HG02938 (cell line): ENCODE data around the gene NLRX1.
"Not testable (repeated sequence)": the region's sequence is repeated elsewhere in the genome, so short reads cannot be mapped to it uniquely, and the experiment has no call there.

Source experiments
- ATAC-seq: cut with Tn5 transposase; IDR thresholded peaks from one replicate; pipeline ENCODE4 v1.9.1; 2021; ENCODE audit warnings: mild to moderate bottlenecking, moderate library complexity; ENCODE audit not compliant: unreplicated experiment

The NLRX1 gene

DNA sequence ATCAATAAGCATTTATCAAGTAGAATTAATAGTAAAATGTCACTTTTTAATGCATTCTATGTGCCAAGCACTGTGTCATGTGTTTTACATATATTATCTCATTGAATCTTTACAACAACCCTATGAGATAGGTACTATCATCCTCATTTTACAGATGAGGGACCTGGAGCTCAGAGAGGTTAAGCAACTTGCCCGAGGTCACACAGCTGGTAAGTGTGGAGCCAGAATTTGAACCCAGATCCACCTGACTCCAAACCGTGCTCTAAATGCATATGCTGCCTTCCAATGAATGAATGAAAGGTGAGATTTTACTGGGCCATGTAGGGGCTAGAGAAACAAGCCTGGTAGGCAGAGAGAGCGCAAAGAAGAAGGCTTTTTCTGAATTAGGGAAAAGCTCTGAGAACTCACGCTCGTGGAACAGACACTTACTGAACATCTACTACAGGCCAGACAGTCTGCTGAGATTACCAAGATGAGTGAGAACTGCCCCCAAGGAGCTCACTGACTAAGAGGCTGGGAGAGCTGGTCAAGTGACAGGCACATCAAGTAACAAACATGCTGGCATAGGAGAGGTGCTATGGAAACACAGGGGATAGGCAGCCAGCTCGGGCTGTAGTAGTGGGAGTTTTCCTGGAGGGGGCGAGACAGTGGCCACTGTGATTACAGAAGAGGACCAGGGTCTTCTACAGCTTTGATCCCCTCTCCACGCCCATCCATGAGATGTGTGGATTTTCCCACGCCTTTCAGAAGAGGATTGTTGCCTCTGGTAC lies 15.3 kb upstream of the NLRX1 start:
- no peak for ATAC-seq

DNA sequence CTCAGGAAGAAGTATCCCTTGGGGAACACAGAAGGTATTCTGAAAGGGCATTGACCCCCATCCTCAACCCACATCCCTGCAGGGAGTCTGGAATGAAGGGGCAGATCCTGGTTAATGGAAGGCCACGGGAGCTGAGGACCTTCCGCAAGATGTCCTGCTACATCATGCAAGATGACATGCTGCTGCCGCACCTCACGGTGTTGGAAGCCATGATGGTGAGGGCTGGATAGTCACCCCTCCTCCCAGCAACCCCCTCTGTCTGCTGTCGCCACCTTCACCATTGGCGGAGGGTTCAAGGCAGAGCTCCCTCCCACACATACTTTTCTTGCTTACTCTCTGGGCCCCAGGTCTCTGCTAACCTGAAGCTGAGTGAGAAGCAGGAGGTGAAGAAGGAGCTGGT lies 14.3 kb upstream of the NLRX1 start:
- no peak for ATAC-seq

DNA sequence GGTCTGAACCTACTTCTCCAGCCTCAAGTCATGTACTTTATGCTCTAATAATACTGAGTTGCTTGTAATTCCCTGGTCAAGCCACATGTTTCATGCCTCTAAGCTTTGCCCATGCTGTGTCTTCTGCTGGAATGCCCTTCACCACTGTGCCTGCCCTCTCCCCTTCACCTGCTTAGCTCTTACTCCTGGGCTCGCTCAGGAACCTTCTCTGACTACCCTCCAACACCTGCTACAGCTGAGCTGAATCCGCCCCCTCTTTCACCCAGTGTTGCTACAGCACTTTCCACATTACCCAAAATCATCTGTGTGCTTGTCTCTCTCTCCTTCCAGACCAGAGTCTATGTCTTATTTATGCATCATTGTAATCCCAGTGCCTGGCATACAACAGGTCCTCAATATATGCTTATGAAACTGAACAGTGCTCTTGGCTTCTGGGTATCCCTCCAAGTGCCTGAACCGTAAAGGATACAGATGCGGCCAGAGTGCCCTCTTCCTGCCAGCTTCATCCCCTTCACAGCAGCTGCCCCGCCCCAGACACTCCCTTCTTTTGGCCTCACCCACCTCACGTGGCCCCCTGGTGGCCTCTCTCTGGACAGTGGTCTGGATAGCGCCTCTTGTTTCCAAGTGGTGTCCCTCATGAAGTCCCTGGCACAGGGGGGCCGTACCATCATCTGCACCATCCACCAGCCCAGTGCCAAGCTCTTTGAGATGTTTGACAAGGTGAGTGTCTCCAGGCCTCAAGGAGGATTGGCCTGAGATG lies 12.6 kb upstream of the NLRX1 start:
- no peak for ATAC-seq

DNA sequence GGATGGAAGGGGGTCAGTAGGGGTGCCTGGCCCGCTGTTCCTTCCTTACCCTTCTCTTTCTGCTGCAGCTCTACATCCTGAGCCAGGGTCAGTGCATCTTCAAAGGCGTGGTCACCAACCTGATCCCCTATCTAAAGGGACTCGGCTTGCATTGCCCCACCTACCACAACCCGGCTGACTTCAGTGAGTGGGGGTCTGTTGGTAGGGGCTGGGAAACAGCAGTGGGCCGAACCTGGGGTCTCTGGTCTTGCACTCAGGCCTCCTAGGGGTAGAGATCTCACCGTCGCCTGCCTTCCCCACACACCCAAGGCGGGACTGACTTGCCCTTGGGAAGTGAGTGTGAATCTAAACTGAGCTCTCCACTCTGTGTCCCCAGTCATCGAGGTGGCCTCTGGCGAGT lies 12.0 kb upstream of the NLRX1 start:
- no peak for ATAC-seq

DNA sequence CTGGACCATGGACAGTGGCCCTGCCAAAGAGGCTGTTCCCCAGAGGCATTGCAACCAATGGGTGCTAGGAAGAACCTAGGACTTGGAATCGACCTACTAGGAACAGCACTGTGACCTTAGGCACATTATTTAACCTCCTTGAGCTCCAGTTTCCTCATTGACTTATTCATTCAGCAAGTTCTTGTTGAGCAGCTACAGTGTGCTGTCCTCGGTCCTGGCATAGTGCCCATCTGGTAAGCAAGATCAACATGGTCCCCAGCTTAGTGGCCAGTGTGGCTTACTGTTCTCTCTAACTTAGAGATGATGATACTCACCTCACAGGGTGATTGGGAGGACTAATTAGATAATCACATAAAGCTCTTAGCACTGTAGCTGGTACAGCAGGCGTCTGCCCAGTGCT lies 11.5 kb upstream of the NLRX1 start:
- ATAC-seq, result no peak

DNA sequence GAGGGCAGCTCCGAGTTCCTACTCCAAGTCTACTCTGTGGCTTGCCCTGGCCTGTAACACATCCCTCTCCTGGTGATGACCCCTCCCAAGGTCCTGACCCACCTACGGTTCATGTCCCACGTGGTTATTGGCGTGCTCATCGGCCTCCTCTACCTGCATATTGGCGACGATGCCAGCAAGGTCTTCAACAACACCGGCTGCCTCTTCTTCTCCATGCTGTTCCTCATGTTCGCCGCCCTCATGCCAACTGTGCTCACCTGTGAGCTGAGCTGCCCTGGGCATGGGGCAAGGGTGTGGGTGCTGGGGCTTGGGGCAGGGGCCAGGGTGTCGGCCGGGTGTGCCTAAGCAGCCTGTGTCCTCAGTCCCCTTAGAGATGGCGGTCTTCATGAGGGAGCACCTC lies 10.1 kb upstream of the NLRX1 start:
- no peak for ATAC-seq

DNA sequence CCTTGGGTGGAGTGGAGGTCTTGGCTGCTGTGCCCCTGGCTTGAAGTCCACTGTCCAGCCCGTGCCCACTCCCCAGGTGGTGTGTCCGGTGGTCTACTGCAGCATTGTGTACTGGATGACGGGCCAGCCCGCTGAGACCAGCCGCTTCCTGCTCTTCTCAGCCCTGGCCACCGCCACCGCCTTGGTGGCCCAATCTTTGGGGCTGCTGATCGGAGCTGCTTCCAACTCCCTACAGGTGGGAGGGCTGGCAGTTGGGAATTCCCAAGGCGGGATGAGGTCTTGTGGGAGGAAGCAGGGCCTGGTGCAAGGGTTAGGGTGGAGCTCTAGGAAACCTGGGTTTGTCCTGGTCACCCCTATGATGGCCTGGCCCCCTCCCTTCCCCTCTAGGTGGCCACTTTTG lies 8.4 kb upstream of the NLRX1 start:
- no peak for ATAC-seq

DNA sequence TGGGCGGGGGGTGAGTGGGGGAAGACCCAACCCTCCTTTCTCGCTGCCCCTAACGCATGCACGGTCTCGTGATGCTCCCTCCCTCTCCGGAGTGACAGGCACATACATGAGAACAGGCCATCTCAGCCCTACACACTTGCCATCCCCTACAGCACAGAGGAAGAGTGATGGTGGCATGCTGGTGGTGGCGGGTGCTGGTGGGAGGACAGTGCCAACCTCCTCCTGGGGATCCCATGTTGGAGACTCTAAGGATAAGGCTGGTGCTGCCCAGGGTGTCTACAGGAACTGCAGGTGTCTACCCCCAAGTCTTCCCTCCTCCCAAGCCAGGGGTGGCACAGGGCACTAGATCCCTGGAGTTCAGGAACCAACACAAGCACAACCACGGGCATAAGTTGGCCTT lies 6.7 kb upstream of the NLRX1 start:
- ATAC-seq, result no peak

DNA sequence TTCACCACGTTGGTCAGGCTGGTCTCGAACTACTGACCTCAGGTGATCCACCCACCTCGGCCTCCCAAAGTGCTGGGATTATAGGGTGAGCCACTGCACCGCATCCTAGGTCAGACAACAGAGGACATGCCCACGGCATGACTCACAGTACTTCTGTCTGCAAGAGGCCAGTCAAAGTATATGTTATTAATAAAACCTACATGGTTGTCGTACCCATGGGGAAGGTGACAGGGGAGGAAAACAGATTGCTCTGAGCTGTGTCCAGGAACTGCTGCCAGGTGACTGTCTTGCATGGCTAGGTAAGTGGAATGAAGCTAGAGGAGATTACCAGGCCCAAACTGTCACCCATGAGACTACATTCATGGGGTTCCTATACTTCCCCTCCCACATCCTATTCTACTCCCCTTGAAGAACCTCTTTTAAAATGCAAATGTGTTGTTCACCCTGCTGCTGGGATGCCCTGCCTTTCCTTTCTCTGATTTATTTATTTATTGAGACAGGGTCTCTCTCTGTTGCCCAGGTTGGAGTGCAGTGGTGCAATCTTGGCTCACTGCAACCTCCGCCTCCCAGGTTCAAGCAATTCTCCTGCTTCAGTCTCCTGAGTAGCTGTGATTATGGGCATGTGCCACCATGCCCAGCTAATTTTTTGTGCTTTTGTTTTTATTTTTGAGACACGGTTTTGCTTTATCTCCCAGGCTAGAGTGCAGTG lies 2.0 kb upstream of the NLRX1 start:
- no peak for ATAC-seq

DNA sequence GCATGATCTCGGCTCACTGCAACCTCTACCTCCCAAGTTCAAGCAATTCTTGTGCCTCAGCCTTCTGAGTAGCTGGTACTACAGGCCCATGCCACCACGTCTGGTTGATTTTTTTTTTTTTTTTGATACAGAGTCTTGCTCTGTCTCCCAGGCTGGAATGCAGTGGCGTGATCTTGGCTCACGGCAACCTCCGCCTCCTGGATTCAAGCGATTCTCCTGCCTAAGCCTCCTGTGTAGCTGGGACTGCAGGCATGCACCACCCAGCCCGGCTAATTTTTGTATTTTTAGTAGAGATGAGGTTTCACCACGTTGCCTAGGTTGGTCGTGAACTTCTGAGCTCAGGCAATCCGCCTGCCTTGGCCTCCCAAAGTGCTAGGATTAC lies 1.5 kb upstream of the NLRX1 start:
- ATAC-seq, result not testable (repeated sequence)

DNA sequence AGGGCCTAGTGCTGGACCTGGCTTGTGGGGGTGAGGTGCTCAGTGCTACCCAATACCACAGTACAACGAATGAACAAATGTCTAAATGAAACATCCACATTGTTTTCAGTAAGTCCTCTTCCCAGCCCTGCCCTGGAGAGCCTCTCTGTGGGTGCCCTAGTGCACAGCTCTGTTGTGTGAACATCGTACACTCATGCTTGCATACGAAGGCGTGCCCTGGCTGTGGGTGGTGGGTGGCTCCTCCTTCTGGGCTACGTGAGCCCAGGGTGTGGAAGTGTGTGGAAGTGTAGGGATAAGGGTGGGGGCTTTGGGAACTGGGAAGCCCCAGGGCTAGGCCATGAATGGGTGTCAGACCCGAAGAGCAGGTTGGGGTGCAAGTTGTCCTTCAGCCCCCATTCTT lies 592 bp upstream of the NLRX1 start:
- no peak for ATAC-seq

DNA sequence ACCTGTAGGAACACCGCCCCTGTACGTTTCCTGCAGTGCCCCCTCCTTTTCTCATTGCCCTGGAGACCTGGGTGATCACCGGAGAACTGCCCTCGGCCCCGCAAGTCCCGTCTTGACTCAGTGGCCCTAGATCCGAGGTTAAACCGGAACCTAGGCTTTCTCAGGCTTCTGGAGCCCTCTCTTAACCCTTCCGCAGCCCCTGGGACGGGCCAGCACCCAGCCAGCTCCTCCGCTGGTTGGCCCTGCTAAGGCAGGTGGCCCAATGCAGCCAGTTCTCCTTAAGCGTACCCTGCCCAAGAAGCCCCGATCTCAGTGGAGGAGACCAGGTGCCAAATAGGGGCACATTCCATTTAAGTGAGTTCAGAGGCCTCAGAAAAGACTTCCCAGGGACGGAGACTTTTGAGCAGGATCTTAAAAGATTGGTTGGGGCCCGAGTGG lies 776 bp downstream of the NLRX1 start:
- peak; percentile 21 for ATAC-seq

DNA sequence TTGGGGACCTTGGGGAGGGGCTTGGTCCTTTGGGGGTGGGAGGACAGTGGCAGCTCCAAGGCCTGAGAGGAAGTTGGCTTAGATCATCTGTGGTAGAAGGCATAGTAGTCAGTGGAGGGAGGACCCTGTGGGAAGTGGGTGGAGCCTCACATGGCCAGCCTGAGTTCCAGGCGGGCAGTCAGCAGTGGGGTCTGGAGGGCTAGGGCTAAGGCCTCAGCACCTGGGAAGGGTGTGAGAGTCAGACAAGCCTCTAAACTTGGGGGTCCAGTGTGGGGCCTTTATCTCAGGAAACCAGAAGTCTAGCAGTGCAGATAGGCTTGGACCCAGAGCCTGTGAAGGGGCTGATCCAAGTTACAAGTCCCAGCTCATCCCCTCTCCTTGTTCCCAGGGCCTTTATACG lies 4.0 kb downstream of the NLRX1 start:
- no peak for ATAC-seq

DNA sequence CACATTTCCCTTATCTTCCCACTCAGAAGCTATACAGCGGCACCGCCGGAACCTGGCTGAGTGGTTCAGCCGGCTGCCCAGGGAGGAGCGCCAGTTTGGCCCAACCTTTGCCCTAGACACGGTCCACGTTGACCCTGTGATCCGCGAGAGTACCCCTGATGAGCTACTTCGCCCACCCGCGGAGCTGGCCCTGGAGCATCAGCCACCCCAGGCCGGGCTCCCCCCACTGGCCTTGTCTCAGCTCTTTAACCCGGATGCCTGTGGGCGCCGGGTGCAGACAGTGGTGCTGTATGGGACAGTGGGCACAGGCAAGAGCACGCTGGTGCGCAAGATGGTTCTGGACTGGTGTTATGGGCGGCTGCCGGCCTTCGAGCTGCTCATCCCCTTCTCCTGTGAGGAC lies 4.9 kb downstream of the NLRX1 start:
- ATAC-seq, result no peak

DNA sequence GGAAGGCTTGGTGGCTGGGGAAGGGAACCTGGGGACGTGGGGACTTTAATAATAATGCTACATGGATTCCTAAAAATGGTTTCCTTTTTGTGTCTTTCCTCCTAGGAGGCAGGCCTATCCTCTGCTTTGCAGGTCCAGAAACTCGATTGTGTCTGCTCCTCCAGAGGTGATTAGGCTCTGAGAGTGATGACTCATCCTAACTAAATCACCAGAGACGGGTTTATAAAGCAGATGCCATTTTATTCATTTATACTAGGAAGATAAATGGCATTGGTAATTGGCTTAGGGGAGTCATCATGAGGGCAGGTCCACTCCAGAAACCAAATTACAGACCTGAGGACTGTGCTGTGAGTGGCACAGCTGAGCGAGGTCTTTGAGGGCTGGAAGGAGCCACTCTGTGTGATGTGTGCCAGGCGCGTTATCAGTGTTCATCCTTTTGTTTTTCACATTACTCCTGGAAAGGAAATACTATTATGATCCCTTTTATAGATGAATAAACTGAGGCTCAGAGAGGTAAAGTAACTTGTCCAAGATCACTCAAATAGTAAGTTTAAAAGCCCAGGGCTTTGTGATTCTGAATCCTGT lies 7.1 kb downstream of the NLRX1 start:
- no peak for ATAC-seq

DNA sequence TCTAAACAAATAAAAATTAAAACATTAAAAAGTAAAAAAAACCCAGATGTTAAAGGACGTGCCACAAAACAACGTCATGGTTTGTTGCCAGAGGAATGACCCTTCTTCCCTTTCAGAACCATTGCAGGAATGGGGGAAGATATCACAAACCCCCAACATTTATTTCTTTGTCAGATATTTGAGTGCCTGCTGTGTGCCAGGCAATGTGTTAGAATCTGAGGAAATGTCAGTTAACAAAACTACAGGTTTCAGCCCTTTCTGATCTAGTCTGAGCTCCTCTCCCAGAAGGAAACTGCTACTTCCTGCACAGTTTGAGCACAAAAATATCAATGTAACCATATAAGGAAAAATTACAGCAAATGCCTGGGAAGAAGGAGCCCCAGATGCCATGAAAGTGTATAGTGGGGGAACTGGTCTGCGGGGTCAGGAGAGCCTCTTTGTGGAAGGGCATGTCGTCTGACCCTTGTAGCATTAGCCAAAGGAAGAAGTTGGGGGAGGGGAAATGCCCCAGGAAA lies 9.7 kb downstream of the NLRX1 start:
- ATAC-seq, result no peak

DNA sequence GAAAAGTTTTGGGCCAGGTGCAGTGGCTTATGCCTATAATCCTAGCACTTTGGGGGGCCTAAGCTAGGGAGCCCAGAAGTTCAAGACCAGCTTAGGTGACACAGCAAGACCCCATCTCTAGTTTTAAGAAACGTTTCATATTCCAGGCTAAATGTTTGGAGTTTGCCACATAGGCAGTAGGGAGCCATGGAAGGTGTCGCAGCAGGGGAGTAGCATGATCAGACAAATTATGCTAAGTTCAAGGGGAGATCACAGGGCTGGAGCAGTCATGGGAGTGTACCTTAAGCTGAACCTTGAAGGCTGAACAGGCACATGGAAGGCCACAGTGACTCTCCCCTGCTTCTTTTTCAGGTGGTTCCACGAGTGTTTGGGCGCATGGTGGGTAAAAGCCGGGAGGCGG lies 10.8 kb downstream of the NLRX1 start:
- ATAC-seq, result no peak

DNA sequence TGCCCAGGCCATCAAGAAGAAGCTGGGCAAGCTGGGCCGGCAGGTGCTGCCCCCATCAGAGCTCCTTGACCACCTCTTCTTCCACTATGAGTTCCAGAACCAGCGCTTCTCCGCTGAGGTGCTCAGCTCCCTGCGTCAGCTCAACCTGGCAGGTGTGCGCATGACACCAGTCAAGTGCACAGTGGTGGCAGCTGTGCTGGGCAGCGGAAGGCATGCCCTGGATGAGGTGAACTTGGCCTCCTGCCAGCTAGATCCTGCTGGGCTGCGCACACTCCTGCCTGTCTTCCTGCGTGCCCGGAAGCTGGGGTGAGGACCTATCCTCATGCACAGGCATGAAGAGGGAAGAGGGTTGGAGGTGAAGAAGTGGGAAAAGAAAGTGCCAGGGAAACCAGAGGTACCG lies 11.5 kb downstream of the NLRX1 start:
- ATAC-seq, result no peak

DNA sequence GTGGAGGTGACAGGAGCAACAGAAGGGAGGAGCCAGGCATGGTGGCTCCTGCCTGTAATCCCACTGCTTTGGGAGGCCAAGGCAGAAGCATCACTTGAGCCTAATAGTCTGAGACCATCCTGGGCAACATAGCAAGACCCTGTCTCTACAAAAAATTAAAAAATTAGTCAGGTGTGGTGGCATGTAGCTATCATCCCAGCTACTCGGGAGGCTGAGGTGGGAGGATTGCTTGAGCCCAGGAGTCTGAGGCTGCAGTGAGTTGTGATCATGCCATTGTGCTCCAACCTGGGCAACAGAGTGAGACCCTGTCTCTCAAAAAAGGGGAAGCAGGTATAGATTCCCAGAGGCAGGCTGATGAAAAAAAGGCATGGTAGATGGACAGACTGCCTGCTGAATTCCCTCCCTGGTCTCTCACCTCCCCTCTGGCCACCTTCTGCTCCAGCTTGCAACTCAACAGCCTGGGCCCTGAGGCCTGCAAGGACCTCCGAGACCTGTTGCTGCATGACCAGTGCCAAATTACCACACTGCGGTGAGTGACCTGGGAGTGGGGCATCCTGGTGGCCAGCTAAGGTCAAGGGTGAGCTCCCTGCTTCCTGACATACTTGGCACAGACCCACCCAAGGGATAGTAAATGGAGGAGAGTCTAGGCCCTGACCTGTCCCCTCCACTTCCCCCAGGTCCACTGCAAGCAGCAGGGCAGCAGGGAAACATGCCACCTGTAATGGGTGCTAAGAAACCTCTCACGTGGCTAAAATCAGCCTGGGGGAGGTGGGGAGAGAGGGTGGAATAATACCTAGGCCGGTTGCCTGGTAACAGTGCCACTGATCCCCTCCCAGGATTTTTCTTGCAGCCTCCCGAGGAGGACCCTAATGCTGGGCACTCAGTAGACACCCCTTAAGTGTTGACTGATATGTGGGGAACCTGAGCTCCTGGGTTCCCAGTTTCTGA lies 12.5 kb downstream of the NLRX1 start:
- no peak for ATAC-seq

DNA sequence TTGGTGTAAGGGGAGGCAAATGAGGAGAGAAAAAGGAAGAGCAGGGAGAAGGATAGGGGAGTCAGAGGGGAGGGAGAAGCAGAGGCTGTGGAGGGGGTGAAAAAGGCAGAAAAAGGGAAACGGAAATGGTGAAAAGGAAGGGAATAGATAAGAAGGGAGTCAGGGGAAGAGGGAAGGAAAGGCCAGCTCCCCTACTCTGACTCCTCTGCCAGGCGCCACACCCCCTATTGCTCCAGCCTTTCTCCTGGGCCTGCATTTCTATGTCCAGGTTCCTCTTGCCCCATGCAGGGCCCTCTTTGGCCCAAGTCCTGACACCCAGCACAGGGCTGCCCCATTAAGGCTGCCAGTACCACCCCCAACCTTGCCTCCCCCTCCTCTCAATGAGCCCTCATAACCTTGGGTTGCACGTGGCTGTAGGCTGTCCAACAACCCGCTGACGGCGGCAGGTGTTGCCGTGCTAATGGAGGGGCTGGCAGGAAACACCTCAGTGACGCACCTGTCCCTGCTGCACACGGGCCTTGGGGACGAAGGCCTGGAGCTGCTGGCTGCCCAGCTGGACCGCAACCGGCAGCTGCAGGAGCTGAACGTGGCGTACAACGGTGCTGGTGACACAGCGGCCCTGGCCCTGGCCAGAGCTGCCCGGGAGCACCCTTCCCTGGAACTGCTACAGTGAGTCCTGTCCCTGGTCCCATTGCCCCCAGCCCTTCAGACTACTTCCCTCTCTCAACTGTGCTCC lies 13.3 kb downstream of the NLRX1 start:
- ATAC-seq, result no peak
